H1 (cell line): ENCODE data around the gene ALKBH3. TPM values are rescaled to one million over a fixed set of nuclear protein-coding genes. Genes with fewer than 3 reads are reported as not detected.

Experiments used
- TBP ChIP-seq: IDR thresholded peaks from 2 replicates; pipeline ENCODE4 v1.6.1; 2011; ENCODE audit warnings: low read depth, low read length, improper control_type of control experiment
- polyA plus RNA-seq, 7 experiments: library from polyadenylated mRNA; depleted of rRNA in 3 of 7; stranded (reverse) in 5 of 7; unstranded in 2 of 7; fragments of >200 nt in 5 of 7; fragments of 200-250 nt in 2 of 7; gene quantifications; 1 replicate in 5 of 7; 2 replicates in 1 of 7; 4 replicates in 1 of 7; pipeline versions ENCODE4 v1.2.1 to v1.2.3, GENCODE V29; 2011 to 2013; ENCODE audit warnings: missing spikeins in 2 of 7, mixed read lengths in 2 of 7
- total RNA-seq: library from RNA; stranded (reverse); fragmentation: NEBNext Ultra II Directional; extraction: Animal tissue kit (Norgen Biotek cat#: 25700); gene quantifications from 2 replicates; pipeline ENCODE4 v1.2.1, GENCODE V29; 2021

Gene ALKBH3
- total and polyA plus RNA-seq, 2 of the 8 experiments (the other 6 are each of a cell fraction or from before 2014, with no cell fraction given): 10.5 to 11.4 TPM

GRCh38 chr11:43928721-43929120 lies 48.1 kb downstream of the ALKBH3 start (continued):
- no peak for TF ChIP-seq TBP
